ENCODE results near the gene NMNAT3.

- TF ChIP-seq CTCF (IDR thresholded peaks at IDR 0.05) (no peak), POLR2A (IDR thresholded peaks at IDR 0.05) (no peak), POLR2AphosphoS5 (IDR thresholded peaks at IDR 0.05) (no peak)
These were observed 962 bp downstream of the NMNAT3 start for GRCh38 chr3:139676632-139677387.

Measured in breast epithelium (tissue), 3 donors.